ENCODE results near the gene CFAP47.

- no peak for TF ChIP-seq CTCF (conservative IDR thresholded peaks at IDR 0.05; ENCODE audit: low read length)
- no peak for TF ChIP-seq EZH2phosphoT487 (IDR thresholded peaks at IDR 0.05; ENCODE audit: borderline replicate concordance)
Measured at GRCh38 chrX:36334572-36334971, 415.0 kb downstream of the CFAP47 start.

Data from Loucy (cell line).